22Rv1 (cell line): ENCODE data around the gene DPAGT1.
"Not testable (repeated sequence)": the region's sequence is repeated elsewhere in the genome, so short reads cannot be mapped to it uniquely, and the experiment has no call there.

Source experiments
- ZFX ChIP-seq: fragments of 450-650 bp; IDR thresholded peaks from 2 replicates; pipeline ENCODE4 v1.6.1; 2017; ENCODE audit warnings: antibody characterized with exemption, borderline replicate concordance
- TF ChIP-seq, protein P1 (sequence below): fragments of 450-650 bp; IDR thresholded peaks from 2 replicates; pipeline ENCODE4 v1.5.1; 2017; ENCODE audit warnings: mild to moderate bottlenecking

DNA sequence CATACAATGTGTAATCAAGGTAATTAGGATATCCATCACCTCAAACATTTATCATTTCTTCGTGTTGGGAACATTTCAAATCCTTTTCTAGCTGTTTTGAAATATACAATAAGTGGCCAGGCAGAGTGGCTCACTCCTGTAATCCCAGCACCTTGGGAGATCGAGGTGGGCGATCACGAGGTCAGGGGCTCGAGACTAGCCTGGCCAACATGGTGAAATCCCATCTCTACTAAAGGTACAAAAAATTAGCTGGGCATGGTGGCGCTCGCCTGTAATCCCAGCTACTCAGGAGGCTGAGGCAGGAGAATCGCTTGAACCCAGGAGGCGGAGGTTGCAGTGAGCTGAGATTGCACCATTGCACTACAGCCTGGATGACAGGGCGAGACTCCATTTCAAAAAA lies 37.6 kb upstream of the DPAGT1 start:
- TF ChIP-seq, protein P1, sequence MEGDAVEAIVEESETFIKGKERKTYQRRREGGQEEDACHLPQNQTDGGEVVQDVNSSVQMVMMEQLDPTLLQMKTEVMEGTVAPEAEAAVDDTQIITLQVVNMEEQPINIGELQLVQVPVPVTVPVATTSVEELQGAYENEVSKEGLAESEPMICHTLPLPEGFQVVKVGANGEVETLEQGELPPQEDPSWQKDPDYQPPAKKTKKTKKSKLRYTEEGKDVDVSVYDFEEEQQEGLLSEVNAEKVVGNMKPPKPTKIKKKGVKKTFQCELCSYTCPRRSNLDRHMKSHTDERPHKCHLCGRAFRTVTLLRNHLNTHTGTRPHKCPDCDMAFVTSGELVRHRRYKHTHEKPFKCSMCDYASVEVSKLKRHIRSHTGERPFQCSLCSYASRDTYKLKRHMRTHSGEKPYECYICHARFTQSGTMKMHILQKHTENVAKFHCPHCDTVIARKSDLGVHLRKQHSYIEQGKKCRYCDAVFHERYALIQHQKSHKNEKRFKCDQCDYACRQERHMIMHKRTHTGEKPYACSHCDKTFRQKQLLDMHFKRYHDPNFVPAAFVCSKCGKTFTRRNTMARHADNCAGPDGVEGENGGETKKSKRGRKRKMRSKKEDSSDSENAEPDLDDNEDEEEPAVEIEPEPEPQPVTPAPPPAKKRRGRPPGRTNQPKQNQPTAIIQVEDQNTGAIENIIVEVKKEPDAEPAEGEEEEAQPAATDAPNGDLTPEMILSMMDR: not testable (repeated sequence)
- TF ChIP-seq ZFX: not testable (repeated sequence)
